HG03565 (cell line): ENCODE measurements around the gene NFATC1.

ENCODE experiments used
- ATAC-seq: cut with Tn5 transposase; IDR thresholded peaks from one replicate; pipeline ENCODE4 v1.9.1; 2021; ENCODE audit warnings: mild to moderate bottlenecking, moderate library complexity; ENCODE audit not compliant: unreplicated experiment

The NFATC1 gene

GRCh38 chr18:79529296-79529695 is 133.6 kb downstream of the NFATC1 start:
- ATAC-seq = no peak

- ATAC-seq = no peak
Measured at GRCh38 chr18:79529991-79530390, 134.3 kb downstream of the NFATC1 start.

GRCh38 chr18:79530821-79531220 is 135.1 kb downstream of the NFATC1 start:
- ATAC-seq = no peak

- ATAC-seq = no peak
Measured at GRCh38 chr18:79531386-79531785, 135.7 kb downstream of the NFATC1 start.

GRCh38 chr18:79531926-79532312 is 136.2 kb downstream of the NFATC1 start:
- no peak for ATAC-seq

GRCh38 chr18:79532313-79533007 is 136.7 kb downstream of the NFATC1 start:
- ATAC-seq = no peak

GRCh38 chr18:79533146-79533545 is 137.4 kb downstream of the NFATC1 start:
- no peak for ATAC-seq

GRCh38 chr18:79533591-79533990 is 137.9 kb downstream of the NFATC1 start:
- ATAC-seq = no peak

GRCh38 chr18:79534356-79534755 is 138.6 kb downstream of the NFATC1 start:
- no peak for ATAC-seq

GRCh38 chr18:79537758-79538157 is 142.0 kb downstream of the NFATC1 start:
- no peak for ATAC-seq

GRCh38 chr18:79538635-79539034 is 142.9 kb downstream of the NFATC1 start:
- ATAC-seq = no peak

- no peak for ATAC-seq
Measured at GRCh38 chr18:79540161-79540903, 144.6 kb downstream of the NFATC1 start.

GRCh38 chr18:79540904-79541282 is 145.2 kb downstream of the NFATC1 start:
- no peak for ATAC-seq

GRCh38 chr18:79542213-79542612 is 146.5 kb downstream of the NFATC1 start:
- no peak for ATAC-seq

- no peak for ATAC-seq
Measured at GRCh38 chr18:79542876-79543750, 147.4 kb downstream of the NFATC1 start.

- no peak for ATAC-seq
Measured at GRCh38 chr18:79543861-79544385, 148.2 kb downstream of the NFATC1 start.

GRCh38 chr18:79544386-79544963 is 148.7 kb downstream of the NFATC1 start:
- no peak for ATAC-seq

- ATAC-seq = no peak
Measured at GRCh38 chr18:79545255-79545654, 149.5 kb downstream of the NFATC1 start.

GRCh38 chr18:79545736-79546171 is 150.0 kb downstream of the NFATC1 start:
- no peak for ATAC-seq

- no peak for ATAC-seq
Measured at GRCh38 chr18:79546781-79547272, 151.1 kb downstream of the NFATC1 start.
